ENCODE results near the gene FLNC. TPM values are rescaled to one million over a fixed set of nuclear protein-coding genes. Genes with fewer than 3 reads are reported as not detected.

The FLNC gene
- total and polyA plus RNA-seq, 2 of the 13 experiments (the other 11 are each of a cell fraction or from before 2014, with no cell fraction given) = 0.02 TPM; not detected in 1

GRCh38 chr7:128862571-128863432 lies 32.6 kb downstream of the FLNC start, which contains the start of gene ATP6V1F (continued):
- TF ChIP-seq NFE2L1 (CRISPR knock-in tag; IDR thresholded peaks at IDR 0.05; ENCODE audit: borderline replicate concordance) (no peak), ZNF143 (CRISPR knock-in tag; IDR thresholded peaks at IDR 0.05) (peak; percentile 95), PHF21A (CRISPR knock-in tag; IDR thresholded peaks at IDR 0.05) (no peak), MEIS1 (CRISPR knock-in tag; IDR thresholded peaks at IDR 0.05; ENCODE audit: borderline replicate concordance) (0 out of 2 replicates have a peak, but pooled peaks have one; percentile 46), AHDC1 (CRISPR knock-in tag; IDR thresholded peaks at IDR 0.05; ENCODE audit: borderline replicate concordance) (no peak), ZNF282 (IDR thresholded peaks at IDR 0.05; ENCODE audit: partially characterized antibody) (no peak), ZFP90 (CRISPR knock-in tag; IDR thresholded peaks at IDR 0.05; ENCODE audit: borderline replicate concordance) (no peak), POLR2AphosphoS2 (IDR thresholded peaks at IDR 0.05; ENCODE audit: low read depth, low read length) (no peak), POGK (CRISPR knock-in tag; conservative IDR thresholded peaks at IDR 0.05) (no peak), ZBTB7A (CRISPR knock-in tag; IDR thresholded peaks at IDR 0.05) (no peak), ZFP82 (CRISPR knock-in tag; IDR thresholded peaks at IDR 0.05; ENCODE audit: borderline replicate concordance) (no peak), MED13 (CRISPR knock-in tag; IDR thresholded peaks at IDR 0.05) (no peak), ZNF704 (CRISPR knock-in tag; IDR thresholded peaks at IDR 0.05; ENCODE audit: borderline replicate concordance) (0 out of 2 replicates have a peak, but pooled peaks have one; percentile 53)
- TF ChIP-seq, protein P1, sequence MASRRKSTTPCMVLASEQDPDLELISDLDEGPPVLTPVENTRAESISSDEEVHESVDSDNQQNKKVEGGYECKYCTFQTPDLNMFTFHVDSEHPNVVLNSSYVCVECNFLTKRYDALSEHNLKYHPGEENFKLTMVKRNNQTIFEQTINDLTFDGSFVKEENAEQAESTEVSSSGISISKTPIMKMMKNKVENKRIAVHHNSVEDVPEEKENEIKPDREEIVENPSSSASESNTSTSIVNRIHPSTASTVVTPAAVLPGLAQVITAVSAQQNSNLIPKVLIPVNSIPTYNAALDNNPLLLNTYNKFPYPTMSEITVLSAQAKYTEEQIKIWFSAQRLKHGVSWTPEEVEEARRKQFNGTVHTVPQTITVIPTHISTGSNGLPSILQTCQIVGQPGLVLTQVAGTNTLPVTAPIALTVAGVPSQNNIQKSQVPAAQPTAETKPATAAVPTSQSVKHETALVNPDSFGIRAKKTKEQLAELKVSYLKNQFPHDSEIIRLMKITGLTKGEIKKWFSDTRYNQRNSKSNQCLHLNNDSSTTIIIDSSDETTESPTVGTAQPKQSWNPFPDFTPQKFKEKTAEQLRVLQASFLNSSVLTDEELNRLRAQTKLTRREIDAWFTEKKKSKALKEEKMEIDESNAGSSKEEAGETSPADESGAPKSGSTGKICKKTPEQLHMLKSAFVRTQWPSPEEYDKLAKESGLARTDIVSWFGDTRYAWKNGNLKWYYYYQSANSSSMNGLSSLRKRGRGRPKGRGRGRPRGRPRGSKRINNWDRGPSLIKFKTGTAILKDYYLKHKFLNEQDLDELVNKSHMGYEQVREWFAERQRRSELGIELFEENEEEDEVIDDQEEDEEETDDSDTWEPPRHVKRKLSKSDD (CRISPR knock-in tag; IDR thresholded peaks at IDR 0.05; ENCODE audit: low read depth) = no peak
- TF ChIP-seq, protein P2, sequence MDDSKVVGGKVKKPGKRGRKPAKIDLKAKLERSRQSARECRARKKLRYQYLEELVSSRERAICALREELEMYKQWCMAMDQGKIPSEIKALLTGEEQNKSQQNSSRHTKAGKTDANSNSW (CRISPR knock-in tag; IDR thresholded peaks at IDR 0.05; ENCODE audit: borderline replicate concordance) = no peak
